Astrocyte of the spinal cord (primary cell): Measurements from ENCODE around the gene CEBPZ.
"Not testable (repeated sequence)": the region's sequence is repeated elsewhere in the genome, so short reads cannot be mapped to it uniquely, and the experiment has no call there.

Experiments
- DNase-seq: peaks from one replicate; pipeline ENCODE4 v3.0.0; 2011; ENCODE audit warnings: low read depth, low spot score
- H3K4me3 ChIP-seq: 2 replicates; pipeline ENCODE4 v1.5.1; 2011; ENCODE audit warnings: low read depth, mild to moderate bottlenecking, low read length, moderate library complexity
- CTCF ChIP-seq: IDR thresholded peaks from 2 replicates; pipeline ENCODE4 v1.5.1; 2012; ENCODE audit warnings: low read depth, mild to moderate bottlenecking, low read length, inconsistent platforms
- in situ Hi-C: cut with HindIII; loops from 2 replicates; pipeline ENCODE4 v1.10.0; 2017; ENCODE audit warnings: low sequenced_read_pairs

The CEBPZ gene

GRCh38 chr2:37196320-37197195 is 34.8 kb downstream of the CEBPZ start, which contains the start of gene CEBPZOS:
Gene CEBPZOS (plus strand): TSS chr2:37196496. CDS start chr2:37199705, 3,209 bp downstream.
- TF ChIP-seq CTCF: no peak
- peak; percentile 74 for DNase-seq

GRCh38 chr2:37195862-37196319 is 35.5 kb downstream of the CEBPZ start:
- in situ Hi-C loops, DNase-seq: not testable (repeated sequence)
- H3K4me3 ChIP-seq: peak overlapping the region; percentile 76

More at GRCh38 chr2:37196320-37197195, 34.8 kb downstream of the CEBPZ start, which contains the start of gene CEBPZOS:
- in situ Hi-C loops: no loop called here
- peak within 1 kb of the TSS; percentile 76 for H3K4me3 ChIP-seq

- H3K4me3 ChIP-seq: no peak overlapping the region
- no peak for TF ChIP-seq CTCF
- DNase-seq: no peak
- in situ Hi-C loops: no loop called here
These were observed 38.8 kb downstream of the CEBPZ start for GRCh38 chr2:37192551-37192950.

- TF ChIP-seq CTCF: no peak
- in situ Hi-C loops: no loop called here
- no peak for DNase-seq
- H3K4me3 ChIP-seq: no peak overlapping the region
These were observed 39.6 kb downstream of the CEBPZ start for GRCh38 chr2:37191747-37192146.

- in situ Hi-C loops: no loop called here
- no peak for TF ChIP-seq CTCF
- no peak for DNase-seq
- no peak overlapping the region for H3K4me3 ChIP-seq
These were observed 40.1 kb downstream of the CEBPZ start for GRCh38 chr2:37191253-37191652.

- no peak overlapping the region for H3K4me3 ChIP-seq
- in situ Hi-C loops: no loop called here
- DNase-seq: no peak
- no peak for TF ChIP-seq CTCF
These were observed 41.1 kb downstream of the CEBPZ start for GRCh38 chr2:37190290-37190689.
